ES-I3 (cell line): Measurements from ENCODE around the gene SHC2.

Experiments used
- H3K36me3 ChIP-seq: 2 replicates; pipeline ENCODE4 v1.6.1; 2013; ENCODE audit warnings: mild to moderate bottlenecking, low read length, control low read depth, moderate library complexity; ENCODE audit not compliant: insufficient read depth
- H3K4me1 ChIP-seq: 2 replicates; pipeline ENCODE4 v1.6.1; 2013; ENCODE audit warnings: mild to moderate bottlenecking, control low read depth, low read length; ENCODE audit not compliant: insufficient read depth
- H3K9ac ChIP-seq: 2 replicates; pipeline ENCODE4 v1.6.1; 2013; ENCODE audit warnings: low read depth, mild to moderate bottlenecking, low read length, moderate library complexity
- H3K9me3 ChIP-seq: 2 replicates; pipeline ENCODE4 v1.6.1; 2013; ENCODE audit warnings: mild to moderate bottlenecking, low read length, moderate library complexity; ENCODE audit not compliant: control insufficient read depth, insufficient read depth

Gene SHC2

GRCh38 chr19:460877-461720 is at the start of gene SHC2:
SHC2 (minus strand) TSS chr19:461033; CDS start chr19:460996, 37 bp downstream.
- Histone ChIP-seq H3K9ac (peak within 1 kb of the TSS; percentile 89), H3K9me3 (no peaks in the 10 kb centered on the region), H3K4me1 (no peaks in the 10 kb centered on the region), H3K36me3 (no peaks in the 10 kb centered on the region)

DNA sequence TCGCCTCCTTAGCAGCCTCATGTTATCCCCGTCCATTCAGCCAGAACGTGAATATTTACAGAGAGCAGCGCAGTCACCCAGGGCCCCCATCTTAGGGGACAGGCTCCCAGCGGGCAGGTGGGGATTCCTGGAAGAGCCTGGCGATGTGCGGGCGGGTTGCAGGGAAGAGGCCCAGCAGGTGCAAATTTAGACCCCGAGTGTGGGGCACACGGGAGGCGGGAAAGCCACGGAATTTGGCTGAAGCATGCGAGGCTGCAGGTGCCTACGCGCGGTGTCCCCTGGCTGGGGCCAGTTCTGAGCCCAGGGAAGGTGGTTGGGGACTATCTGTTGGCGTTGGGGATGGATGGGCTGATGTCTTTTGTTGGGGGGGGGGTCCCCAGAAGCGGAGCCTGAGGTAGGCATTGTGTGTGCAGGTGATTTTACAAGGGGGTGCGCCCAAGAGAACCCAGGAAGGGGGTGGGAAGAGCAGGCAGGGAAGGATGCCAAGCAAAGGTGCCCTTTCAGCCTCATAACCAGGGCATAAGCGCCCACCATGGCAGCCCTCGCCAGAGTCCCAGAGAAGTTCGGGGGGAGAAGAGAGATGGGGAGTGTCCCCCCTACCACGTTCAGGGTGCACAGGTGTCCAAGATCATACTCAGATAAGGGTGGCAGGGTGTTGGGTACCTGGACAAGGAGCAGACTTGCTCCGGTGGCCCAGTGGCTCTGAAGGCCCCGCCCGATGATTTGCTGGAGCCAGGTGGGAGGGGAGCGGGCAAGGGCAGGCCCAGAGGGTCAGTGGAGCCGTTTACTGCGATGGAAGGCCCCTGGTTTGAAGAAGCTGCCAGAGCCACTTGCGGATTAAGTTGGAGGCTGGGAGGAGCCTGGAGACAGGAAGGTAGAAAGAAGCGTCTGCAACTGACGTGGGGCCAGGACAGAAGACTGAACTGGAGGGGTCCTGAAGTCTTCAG is 47.6 kb upstream of the SHC2 start:
- H3K4me1 ChIP-seq = no peaks in the 10 kb centered on the region
- no peaks in the 10 kb centered on the region for H3K36me3 ChIP-seq
- H3K9me3 ChIP-seq = no peaks in the 10 kb centered on the region; the same call in 1 of the 2 replicates
- H3K9ac ChIP-seq = peak overlapping the region; percentile 84; the same call in 1 of the 2 replicates

GRCh38 chr19:507286-508203 is 46.7 kb upstream of the SHC2 start, which contains the start of gene TPGS1:
TPGS1 (plus strand) TSS chr19:507497; CDS start chr19:507507, 10 bp downstream.
- Histone ChIP-seq H3K36me3 (no peaks in the 10 kb centered on the region), H3K4me1 (no peaks in the 10 kb centered on the region), H3K9me3 (no peaks in the 10 kb centered on the region; the same call in 1 of the 2 replicates), H3K9ac (peak within 1 kb of the TSS; percentile 84)

DNA sequence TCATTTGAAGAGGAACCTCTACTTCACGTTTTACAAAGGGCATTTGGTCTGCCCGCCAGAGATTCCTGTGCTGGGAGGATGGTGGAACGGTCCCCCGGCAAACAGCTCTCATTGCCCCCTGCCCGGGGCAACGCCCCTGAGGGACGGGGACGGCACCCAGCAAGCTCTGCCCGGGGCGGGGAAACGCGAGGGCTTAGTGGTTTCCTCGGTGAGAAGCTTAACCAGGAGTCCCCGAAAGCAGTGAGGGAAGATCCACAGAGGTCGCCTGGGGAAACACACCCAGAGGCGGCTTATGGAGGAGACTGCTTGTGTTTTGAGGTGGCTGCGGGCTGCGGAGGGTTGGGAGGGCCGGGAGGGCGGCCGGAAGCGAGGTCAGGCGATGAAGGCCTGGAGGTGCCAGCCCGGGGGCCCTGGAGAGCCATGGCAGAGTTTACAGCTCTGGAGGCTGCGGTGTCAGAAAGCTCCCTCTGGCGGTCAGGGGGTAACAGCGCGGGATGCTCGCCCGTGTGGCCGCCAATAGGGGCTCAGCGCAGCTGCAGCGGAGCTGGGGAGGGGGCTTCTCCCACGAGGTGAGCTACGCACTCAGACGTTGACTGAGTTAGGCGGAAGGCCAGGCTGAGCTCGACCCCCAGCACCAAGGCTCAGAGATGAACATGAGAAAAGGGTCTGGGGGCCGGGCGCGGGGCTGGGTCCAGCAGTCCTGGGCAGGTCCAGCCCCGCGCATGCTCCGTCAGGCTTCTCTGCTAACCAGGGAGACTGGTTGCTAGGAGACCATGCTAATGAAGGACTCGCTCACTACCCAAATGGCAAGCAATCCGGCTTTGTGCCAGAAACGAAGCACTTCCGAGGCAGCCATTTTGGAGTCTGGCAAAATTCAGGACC is 45.8 kb upstream of the SHC2 start:
- peak overlapping the region; percentile 84 for H3K9ac ChIP-seq
- no peaks in the 10 kb centered on the region; the same call in 1 of the 2 replicates for H3K9me3 ChIP-seq
- no peaks in the 10 kb centered on the region for H3K36me3 ChIP-seq
- no peaks in the 10 kb centered on the region for H3K4me1 ChIP-seq

DNA sequence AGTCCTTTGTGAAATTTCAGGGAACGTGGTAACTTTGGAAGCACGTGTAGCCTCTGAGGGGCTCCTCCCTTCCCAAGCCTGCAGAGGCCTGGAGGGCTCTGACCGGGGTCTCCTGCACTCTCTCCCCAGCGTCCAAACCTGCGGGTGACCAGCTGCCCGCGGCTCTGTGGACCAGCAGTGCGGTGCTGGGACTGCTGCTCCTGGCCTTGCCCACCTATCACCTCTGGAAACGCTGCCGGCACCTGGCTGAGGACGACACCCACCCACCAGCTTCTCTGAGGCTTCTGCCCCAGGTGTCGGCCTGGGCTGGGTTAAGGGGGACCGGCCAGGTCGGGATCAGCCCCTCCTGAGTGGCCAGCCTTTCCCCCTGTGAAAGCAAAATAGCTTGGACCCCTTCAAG is 43.8 kb upstream of the SHC2 start:
- Histone ChIP-seq H3K36me3 (no peaks in the 10 kb centered on the region), H3K9ac (no peak overlapping the region), H3K9me3 (no peaks in the 10 kb centered on the region), H3K4me1 (no peaks in the 10 kb centered on the region)

GRCh38 chr19:501646-502045 is 40.8 kb upstream of the SHC2 start:
- Histone ChIP-seq H3K36me3 (no peaks in the 10 kb centered on the region), H3K9ac (no peak overlapping the region)

GRCh38 chr19:498977-499623 is 38.3 kb upstream of the SHC2 start:
- no peaks in the 10 kb centered on the region for H3K36me3 ChIP-seq
- H3K9me3 ChIP-seq = no peaks in the 10 kb centered on the region
- H3K4me1 ChIP-seq = no peaks in the 10 kb centered on the region; the same call in 1 of the 2 replicates
- H3K9ac ChIP-seq = no peak overlapping the region

More at GRCh38 chr19:501646-502045, 40.8 kb upstream of the SHC2 start:
- Histone ChIP-seq H3K4me1 (no peaks in the 10 kb centered on the region), H3K9me3 (no peaks in the 10 kb centered on the region)

- Histone ChIP-seq H3K4me1 (no peaks in the 10 kb centered on the region; the same call in 1 of the 2 replicates), H3K9me3 (no peaks in the 10 kb centered on the region), H3K36me3 (no peaks in the 10 kb centered on the region), H3K9ac (peak overlapping the region; percentile 40; the same call in 1 of the 2 replicates)
These were observed 37.7 kb upstream of the SHC2 start for GRCh38 chr19:498511-498891.

- no peaks in the 10 kb centered on the region for H3K9me3 ChIP-seq
- no peaks in the 10 kb centered on the region; the same call in 1 of the 2 replicates for H3K4me1 ChIP-seq
- H3K9ac ChIP-seq = peak overlapping the region; percentile 40; the same call in 1 of the 2 replicates
- no peaks in the 10 kb centered on the region for H3K36me3 ChIP-seq
These were observed 37.2 kb upstream of the SHC2 start for GRCh38 chr19:497869-498510.

- H3K36me3 ChIP-seq = no peaks in the 10 kb centered on the region
- H3K9ac ChIP-seq = peak overlapping the region; percentile 40; the same call in 1 of the 2 replicates
- H3K4me1 ChIP-seq = no peaks in the 10 kb centered on the region; the same call in 1 of the 2 replicates
- no peaks in the 10 kb centered on the region for H3K9me3 ChIP-seq
These were observed 36.6 kb upstream of the SHC2 start for GRCh38 chr19:497491-497868.

- Histone ChIP-seq H3K4me1 (no peaks in the 10 kb centered on the region; the same call in 1 of the 2 replicates), H3K9me3 (no peaks in the 10 kb centered on the region), H3K36me3 (no peaks in the 10 kb centered on the region), H3K9ac (no peak overlapping the region)
These were observed 36.2 kb upstream of the SHC2 start for GRCh38 chr19:496986-497385.

GRCh38 chr19:496112-496665 is 35.4 kb upstream of the SHC2 start, which contains the start of gene MADCAM1:
MADCAM1 (plus strand) TSS chr19:496486; CDS start chr19:496500, 14 bp downstream.
- Histone ChIP-seq H3K4me1 (no peaks in the 10 kb centered on the region; the same call in 1 of the 2 replicates), H3K9me3 (no peaks in the 10 kb centered on the region), H3K9ac (peak within 1 kb of the TSS; percentile 31; the same call in 1 of the 2 replicates), H3K36me3 (no peaks in the 10 kb centered on the region)
